Activated T-cell treated with anti-CD3 and anti-CD28 coated beads for 24 hours (primary cell): ENCODE measurements around the gene SNAPIN.
"Not testable (repeated sequence)": the region's sequence is repeated elsewhere in the genome, so short reads cannot be mapped to it uniquely, and the experiment has no call there.

Experiments
- DNase-seq: peaks from one replicate; pipeline ENCODE4 v3.0.0-alpha.2; 2020; ENCODE audit warnings: low read depth

The SNAPIN gene

DNA sequence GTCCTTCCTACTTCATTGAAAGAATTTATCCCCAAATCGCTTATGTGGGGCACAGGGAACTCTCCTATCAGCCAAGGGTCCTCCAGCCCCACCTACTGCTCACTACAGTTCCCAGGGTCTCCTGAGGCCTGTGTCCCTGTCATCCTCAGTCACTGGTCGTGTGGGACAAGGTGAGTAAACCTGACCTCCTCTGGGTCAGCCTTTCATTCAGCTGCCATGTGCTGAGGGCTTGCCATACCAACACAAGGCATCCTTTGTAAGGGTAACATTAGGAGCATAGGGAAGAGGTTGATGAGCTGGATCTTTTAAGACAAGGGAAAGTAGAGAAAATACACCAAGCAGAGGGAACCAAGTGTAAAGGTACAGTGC is 11.2 kb upstream of the SNAPIN start:
- DNase-seq: no peak

DNA sequence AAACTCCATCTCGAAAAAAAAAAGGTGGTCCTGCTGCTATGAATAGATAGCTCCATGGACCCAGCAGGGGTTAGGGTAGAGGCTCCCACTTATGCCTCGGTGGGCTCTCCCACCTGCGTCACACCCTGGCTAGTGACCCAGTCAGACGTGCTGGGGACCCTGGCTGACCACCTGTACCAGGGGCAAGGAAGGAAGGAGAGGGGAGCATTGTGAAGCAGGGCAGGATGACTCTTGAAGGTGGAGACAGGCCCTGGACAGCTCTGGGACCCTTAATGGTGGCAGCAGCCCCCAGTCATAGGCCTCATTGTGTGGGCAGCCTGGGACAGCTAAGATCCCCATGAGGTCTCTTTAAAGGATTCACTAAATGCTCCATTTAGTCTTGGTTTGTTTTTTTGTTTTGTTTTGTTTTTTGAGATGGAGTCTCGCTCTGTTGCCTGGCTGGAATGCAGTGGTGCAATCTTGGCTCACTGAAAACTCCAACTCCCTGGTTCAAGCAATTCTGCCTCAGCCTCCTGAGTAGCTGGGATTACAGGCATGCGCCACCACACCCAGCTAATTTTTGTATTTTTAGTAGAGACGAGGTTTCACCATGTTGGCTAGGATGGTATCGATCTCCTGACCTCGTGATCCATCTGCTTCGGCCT is 10.4 kb upstream of the SNAPIN start:
- no peak for DNase-seq

DNA sequence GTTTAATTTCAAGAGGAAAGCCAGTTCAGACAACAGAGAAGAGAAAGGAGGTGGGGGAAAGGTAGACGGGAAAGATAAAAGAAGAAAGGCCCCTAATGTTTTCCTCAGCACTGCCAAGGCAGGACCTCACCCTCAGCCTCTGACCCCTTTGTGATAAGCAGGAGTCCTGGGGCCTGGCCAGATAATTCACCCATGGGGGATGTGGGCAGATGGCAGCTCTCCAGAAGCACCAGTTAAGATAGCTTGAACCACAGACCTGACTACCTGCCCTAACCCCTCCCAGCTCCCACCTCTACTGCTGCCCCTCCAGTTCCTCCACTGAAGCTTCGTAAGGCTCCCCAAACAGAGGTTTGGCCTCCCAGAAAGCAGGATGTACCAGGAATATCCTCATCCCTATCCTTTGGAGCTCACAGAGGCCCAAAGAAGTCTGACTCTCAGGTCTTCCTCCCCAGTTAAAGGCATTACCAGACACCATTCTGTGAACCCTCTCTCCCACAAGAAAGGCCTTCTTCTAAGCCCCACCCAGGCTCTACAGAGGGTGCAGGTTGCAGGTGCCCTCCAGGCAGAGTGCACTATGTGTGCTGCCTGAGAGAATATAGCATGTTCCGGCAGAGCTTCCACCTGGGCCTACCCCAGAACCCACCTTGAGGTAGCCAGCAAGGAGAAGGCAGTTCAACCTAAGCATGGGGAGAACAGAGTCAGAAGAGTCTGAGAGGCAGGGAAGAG is 9.2 kb upstream of the SNAPIN start:
- no peak for DNase-seq

DNA sequence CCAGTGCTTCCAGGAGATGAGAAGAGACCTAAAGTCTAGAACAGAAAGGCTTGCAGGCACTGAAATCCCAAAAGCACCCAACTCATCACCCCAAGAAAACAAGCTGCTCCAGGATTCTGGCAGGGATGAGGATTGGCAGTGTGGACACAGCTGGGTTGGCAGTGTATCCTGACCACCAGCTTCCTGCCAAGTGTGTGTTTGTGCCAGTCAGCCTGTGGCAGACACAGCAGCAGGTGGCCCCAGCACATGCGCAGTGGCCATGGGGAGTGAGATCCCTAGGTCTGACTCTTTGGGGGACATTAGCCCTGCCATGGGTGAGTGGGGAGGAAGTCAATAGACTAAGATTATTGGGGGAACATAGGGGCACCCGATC is 8.7 kb upstream of the SNAPIN start:
- DNase-seq: no peak

DNA sequence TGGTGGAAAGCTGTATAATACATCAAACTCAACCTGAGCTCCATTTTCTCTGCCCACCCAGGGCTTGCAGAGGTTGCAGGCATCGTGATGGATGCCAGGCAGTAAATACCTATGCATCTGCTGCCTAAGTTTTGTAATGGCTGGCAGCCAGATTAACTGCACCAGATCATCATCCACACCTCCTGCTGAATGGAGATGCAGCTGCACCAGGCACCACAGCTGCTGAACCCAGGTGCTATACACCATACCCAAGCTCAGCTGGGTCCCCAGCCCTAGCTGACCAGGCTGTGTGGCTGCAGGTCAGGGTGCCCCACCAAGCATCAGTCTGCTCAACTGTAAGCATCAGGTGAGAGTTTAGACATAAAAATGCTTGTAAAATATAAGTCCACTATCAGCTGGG is 6.7 kb upstream of the SNAPIN start:
- no peak for DNase-seq

DNA sequence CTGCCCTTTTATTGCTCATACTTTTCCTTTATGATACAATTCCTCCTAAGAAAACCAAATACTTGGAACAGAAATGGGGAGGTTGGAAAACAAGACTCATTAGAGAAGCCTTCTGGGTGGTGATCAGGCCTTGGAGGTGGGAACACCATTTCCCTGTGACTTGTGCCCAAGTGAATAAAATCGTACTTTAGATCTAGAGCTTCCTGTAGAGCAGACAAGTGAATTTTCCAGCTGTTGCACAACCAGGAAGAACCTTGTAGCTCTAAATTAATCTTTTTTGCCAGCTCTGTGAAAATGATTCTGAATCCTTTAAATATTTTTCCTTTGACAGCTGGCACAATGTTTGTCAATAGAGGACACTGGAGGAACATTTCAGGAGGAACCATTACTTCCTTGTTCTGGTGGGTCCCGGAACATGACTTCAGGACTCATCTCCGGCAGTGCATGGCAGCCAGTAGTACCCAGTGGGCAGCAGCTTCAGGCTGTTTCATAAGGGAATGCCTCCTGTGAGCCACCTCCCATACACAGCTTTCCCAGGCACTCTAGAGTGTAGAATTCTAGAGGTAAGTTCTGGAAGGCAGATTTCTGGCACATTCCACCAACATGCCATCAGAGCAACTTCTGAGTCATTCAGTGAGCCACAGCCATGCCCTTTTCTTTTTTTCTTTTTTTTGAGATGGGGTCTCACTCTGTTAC is 5.5 kb upstream of the SNAPIN start:
- no peak for DNase-seq

DNA sequence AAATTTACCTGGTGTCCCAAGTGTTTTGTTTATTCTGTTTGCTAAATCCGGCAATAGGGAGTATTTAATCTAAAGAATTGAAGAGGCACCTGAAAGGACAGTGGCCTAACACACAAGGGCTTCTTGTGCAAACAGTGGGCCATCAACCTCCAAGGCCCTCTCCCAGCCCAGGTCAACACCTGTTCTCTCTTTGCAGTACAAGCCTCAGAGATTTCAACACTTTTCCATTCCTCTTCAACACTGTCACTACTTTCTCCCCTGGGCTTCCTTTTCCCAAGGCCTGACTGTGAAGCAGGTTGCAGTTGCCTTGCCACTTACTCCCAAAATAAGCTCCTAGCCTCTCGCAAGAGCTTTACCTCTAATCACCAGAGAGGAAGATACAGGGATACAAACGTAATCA is 3.2 kb upstream of the SNAPIN start:
- DNase-seq: no peak

DNA sequence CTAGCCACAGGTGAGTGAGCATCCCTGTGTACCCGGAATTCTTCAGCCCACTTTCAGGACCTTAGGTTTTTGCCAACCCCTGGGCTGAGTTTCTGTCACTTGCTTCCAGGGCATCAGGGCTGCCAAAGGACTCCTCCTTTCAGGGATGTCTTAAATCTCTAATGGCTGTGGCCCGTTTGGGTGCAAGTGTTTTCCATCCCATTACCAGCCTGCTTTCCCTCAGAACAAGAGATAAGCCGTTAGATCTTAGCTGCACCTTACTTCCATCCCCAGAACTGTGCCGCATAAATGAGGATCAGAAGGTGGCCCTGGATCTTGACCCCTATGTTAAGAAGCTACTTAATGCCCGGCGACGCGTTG is 652 bp downstream of the SNAPIN start:
- no peak for DNase-seq

DNA sequence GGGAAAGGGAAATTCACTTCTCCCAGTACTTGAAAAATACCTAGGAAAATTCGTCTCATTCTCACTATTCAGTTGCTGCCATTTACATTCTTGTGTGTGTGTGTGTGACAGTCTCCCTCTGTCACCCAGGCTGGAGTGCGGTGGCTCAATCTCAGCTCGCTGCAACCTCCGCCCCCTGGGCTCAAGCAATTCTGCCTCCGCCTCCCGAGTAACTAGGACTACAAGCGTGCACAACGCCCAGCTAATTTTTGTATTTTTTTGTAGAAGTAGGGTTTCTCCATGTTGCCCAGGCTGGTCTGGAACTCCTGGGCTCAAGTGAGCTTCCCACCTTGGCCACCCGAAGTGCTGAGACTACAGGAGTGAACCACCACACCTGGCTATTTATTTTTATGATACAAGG is 1.2 kb downstream of the SNAPIN start:
- no peak for DNase-seq

DNA sequence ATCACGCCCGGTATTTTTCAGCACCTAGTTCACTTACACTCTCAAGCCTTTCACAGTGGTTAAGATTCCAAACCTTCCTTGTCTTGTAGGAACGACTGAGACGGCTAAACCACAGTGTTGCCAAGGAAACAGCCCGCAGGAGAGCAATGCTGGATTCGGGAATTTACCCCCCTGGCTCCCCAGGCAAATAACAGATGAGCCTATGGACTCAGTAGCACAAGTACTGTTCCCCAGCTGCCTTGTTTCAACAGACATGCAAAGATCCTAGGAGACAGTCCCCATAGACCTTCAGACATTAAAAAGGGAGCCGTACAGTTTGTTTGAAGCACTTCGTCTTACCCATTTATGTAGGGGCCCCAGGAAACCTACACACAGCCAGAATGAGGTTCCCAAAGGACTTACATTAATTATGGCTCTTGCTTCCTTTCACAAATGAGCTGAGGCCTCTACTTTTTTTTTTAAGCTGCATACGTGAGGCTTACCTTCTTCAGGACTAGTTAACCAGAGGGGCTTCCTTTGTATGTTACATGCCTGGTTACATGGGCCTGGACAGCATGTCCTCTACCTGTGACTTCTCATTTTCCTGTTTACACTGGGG is 2.7 kb downstream of the SNAPIN start:
- no peak for DNase-seq

DNA sequence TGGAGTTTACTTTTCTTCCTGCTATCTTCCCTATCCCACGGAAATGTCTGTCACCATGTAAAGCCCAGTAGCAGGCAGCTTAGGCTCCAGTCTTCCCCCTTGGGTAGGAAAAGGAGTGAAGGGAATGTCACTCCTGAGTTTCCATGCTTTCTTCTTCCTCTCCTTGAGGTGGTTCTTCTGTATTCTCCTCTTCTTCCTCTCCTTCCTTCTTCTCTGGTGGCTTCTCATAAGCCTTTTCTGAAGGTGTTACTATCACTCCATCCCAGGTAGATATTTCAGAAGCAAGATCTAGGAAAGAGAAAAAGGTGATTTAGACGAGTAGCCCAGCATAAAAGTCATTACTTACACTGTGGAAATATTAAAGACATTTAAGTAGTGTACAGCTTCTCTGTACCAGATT is 3.8 kb downstream of the SNAPIN start:
- no peak for DNase-seq

DNA sequence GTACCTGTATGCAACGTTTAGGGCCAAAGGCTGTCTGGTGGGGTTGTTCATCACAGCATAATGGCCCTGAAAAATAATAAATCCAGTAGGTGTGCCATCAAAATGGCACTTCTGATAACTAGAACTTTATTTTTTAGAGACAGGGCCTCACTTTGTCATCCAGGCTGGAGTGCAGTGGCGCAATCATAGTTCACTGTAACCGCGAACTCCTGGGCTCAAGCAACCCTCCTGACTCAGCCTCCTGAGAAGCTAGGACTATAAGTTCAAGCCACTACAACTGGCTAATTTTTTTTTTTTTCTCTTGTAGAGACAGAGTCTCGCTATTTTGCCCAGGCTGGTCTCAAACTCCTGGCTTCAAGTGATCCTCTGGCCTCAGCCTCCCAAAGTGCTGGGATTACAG is 4.7 kb downstream of the SNAPIN start:
- no peak for DNase-seq

DNA sequence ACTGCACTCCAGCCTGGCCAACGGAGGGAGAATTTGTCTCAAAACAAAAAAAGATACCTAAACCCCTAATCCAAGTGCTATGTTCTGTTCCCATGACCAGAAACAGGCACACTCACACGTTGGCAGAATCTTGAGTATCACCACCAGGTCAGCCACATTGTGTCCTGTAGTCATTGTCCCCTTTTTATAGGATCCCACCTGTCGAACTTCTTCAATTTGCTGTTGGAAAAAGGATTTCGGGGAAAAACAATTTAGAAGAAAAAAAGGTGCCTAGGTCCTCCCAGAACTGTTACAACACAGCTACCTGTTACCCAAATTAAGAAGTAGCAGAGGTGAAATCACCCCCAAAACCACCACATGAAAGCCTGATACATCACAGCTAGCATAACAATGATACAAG is 8.9 kb downstream of the SNAPIN start:
- no peak for DNase-seq

DNA sequence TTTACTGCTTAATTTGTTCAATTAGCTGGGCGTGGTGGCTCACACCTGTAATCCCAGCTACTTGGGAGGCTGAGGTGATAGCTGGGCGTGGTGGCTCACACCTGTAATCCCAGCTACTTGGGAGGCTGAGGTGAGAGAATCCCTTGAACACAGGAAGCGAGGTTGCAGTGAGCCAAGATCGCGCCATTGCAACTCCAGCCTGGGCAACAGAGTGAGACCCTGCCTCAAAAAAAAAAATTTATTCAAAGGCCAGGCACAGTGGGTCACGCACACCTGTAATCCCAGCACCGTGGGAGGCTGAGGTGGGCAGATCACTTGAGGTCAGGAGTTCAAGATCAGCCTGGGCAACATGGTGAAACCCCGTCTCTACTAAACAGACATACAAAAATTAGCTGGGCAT is 10.2 kb downstream of the SNAPIN start:
- DNase-seq: not testable (repeated sequence)

DNA sequence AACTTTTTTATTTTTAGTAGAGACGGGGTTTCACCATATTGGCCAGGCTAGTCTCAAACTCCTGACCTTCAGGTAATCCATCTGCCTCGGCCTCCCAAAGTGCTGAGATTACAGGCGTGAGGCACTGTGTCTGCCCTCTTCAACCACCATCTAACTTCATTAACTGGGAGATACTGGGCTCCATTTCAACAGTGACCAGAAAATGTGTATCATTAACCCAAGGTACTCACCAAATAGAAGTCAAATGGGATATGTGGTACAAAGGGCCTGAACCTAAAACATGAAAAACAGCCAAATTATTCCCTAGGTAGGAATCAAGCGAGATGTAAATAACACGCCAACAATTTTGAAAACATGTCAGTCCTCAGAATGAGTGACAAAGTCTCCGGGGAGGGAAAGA is 11.1 kb downstream of the SNAPIN start:
- no peak for DNase-seq

DNA sequence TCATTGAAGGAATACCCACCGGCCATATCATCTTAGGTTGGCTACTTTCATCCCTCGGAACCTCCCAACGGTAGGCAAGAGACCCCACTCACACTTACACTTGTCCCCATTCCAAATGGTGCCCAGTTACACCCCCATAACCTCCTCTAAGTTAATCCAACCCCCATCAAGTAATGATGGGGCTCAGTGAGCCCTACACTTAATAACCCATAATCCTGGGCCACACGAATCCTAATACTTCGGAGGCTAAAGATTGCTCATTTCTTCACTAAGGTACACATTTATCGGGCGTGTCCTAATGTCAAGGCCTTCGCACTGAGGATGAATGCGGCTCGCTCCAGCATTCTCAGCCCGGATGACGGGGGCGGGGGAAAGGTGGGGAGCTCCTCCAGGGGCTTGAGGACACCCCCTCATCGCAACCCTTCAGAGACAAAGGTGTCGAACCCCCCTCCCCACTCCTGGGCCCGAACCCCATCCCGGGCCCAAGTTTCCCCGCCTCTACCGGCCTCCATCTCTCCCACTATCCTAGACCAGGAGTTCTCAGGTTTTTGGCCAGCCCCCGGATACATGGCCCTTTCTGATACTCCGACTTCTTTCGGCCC is 11.9 kb downstream of the SNAPIN start:
- no peak for DNase-seq

DNA sequence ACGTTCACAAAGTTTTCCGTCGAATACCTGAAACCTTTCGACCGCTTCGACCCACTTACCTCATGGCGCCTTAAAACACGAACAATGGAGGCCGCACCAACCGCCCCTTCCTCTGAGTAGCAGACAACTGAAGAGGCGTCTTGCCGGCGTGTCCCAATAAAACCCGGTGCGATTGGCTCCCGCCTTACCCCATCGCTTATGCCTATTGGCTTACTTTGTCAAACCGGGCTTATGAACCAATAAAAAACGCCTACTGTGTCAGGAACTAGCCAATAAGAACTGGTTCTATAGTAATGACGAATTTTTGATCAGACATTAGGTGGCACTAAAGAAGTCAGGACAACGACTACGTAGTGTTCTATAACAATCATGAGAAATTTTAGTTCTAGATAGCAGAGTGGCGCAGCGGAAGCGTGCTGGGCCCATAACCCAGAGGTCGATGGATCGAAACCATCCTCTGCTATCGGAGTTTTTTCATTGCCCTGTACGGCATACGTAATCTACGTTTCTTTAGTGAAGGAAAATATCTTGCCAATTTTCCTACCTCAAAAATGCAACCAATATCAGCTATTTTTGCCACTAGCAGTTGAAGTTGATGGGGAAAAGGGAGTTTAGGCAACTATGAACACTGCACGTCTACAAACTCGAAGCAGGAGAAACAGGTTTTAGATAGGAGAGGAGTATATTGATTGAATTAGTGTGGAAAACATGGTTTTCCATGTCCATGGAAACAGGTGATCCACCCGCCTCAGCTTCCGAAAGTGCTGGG is 12.5 kb downstream of the SNAPIN start, which contains the start of gene ILF2:
Gene ILF2, minus strand, starts transcription at position 135 of the 769 bp plus-strand sequence. Its CDS starts 71 bp downstream, at position 64.
- DNase-seq: peak; percentile 93

DNA sequence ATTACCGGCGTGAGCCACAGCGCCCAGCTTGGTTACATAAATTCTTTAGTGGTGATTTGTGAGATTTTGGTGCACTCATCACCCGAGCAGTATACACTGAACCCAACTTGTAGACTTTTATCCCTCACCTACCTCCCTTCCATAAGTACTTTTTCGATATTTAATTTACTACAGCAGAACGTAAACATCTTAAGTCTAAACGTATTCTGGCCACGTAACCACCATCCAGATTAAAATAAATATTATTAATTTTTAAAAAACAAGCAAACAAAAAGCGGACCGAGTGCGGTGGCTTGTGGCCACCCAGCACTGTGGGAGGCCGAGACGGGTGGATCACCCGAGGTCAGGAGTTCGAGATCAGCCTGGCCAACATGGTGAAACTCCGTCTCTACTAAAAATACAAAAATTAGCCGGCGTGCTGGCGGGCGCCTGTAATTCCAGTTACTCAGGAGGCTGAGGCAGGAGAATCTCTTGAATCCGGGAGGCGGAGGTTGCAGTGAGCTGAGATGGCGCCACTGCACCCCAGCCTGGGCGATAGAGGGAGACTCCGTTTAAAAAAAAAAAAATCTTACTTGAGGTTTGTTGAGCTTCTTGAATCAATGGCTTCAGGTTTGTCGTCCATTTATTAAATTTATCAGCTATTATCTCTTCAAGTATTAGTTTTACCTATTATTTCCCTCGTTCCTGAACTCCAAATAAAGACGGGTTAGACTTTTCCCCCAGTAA is 13.3 kb downstream of the SNAPIN start:
- peak; percentile 39 for DNase-seq

DNA sequence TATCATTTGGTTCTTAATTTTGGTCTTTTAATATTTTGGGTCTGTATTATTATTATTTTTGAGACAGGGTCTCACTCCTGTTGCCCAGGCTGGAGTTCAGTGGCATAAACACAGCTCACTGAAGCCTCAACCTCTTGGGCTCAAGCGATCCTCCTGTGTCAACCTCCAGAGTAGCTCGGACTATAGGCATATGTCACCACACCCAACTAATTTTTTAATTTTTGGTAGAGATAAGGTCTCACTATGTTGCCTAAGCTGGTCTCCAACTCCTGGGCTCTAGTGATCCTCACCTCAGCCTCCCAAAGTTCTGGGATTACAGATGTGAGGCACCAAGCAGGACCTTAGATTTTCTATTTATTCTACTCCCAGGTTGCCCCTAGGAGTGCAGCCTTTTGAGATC is 15.0 kb downstream of the SNAPIN start:
- no peak for DNase-seq

DNA sequence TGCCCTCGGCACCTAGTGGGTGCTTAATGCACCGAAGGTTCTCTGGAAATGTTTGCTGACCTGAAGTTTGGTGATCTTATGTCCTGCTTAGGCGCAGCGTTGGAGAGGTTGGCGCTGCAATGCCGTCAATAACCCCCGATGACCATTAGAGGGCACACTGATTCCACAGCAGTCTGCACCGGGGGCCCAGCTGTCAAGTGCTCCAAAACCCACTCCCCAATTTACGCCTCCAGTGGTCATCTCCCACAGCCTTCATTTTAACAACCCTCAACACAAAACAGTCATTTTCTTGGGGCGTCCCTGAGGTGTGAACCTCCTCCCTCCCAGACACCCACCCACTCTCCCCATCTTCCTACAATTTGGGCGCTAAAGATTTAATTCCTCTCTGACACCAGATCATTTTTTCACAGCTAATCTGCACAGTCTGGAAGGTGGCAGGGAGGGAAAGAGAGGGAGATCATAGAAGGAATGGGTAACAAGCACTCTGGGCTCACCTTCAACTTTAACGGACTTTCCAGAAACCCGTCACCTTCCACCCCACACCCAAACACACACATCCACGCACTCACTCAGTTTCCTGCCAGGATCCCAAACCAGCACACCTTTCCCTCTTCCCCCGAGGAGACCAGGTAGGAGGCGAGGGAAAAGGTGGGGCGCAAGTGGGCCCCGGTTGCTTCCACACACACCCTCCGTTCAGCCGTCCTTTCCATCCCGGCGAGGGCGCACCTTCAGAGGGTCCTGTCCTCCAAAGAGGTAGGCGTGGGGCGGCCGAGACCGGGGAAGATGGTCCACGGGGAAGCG is 19.4 kb downstream of the SNAPIN start:
- DNase-seq: peak; percentile 26
